Stimulated activated CD8-positive, alpha-beta memory T cell treated with anti-CD3 and anti-CD28 coated beads, Interleukin-2, amount 100 ng/mL, for 1 hour (primary cell): ENCODE results near the gene KCNK15.

Source experiments
- DNase-seq, 2 donors: peaks; one replicate each; pipeline ENCODE4 v3.0.0-alpha.2; 2020; ENCODE audit warnings: low read depth in 2 of 2

Gene KCNK15

DNA sequence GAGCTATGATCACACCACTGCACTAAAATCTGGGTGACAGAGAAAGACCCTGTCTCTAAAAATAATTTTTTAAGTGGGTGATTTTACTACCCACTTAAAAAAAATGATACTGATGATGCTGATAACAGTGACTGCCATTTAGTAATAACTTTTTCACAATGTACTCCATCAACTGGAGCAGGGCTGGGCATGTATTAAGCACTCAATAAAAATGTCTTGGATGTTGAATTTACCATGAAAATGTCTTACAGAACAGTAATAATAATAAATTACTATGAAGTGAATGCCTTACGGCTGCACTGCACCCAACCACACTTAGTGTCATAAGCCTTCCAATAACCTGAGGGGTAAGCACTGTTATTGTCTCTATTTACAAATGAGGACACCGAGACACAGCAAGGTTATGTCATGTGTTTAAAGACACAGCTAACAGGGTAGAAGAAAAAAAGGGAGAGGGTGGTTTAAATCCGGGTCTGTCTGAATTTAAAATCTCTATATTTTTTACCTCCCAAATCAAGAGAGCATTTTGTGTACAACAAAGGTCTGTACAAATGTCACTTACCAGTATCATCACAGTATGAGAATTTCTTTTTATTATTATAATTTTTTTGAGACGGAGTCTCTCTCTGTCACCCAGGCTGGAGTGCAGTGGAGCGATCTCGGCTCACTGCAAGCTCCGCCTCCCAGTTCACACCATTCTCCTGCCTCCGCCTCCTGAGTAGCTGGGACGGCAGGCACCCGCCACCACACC lies 43.2 kb downstream of the KCNK15 start:
- DNase-seq: no peak

DNA sequence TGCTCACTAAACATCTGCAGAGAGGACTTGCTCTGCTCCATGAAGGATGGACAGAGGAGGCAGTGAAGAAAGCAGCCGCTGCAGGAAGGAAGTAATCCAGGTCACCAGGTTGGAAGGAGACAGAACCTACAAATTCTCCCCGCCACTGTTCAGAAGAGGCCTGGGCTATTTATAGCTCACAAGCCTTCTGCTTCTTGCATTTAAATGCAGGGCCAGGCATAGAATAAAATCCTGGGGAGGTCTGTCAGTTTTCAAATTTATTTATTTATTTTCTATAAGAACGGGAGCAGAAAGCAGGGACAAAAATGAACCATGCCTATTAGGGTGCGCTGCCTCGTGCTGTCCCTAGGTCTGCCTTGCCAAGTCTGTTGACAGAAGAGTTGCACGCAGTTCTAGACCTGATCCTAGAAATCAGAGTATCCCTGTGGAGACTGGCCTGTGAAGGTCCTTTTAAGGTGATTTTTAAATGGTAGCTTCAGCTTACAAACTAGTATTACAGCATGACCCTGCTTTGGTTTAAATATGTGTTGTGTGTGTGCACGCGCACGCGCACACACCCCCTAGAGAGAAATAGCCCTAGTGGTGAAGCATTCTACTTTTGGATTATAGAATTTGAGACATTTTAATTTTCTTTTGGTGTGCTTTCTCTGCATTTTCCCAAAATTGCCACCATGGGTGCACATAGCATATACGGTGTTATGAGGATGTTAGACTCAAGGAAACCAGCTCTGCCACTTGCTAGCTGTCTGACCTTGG lies 45.2 kb downstream of the KCNK15 start:
- no peak for DNase-seq

- no peak for DNase-seq
Measured at GRCh38 chr20:44792796-44793195, 47.1 kb downstream of the KCNK15 start.

DNA sequence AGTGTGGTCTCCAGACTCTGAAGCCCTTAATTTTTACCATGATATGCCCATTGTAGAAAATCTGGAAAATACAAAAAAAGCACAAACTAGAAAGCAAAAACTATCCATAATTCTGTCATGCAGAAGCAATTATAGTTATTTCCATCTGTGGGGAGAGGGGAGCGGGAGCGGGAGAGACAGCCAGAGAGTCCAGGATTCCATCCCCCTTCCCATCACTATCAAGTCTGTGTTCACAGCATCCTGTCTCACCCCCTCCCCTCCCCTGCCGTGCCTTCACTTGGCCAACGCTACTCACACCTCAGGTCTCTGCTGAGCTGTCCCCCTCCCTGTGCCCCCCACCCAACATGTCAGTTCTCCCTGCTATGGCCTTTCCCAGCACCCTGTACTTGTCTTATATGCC lies 50.2 kb downstream of the KCNK15 start:
- DNase-seq: no peak

DNA sequence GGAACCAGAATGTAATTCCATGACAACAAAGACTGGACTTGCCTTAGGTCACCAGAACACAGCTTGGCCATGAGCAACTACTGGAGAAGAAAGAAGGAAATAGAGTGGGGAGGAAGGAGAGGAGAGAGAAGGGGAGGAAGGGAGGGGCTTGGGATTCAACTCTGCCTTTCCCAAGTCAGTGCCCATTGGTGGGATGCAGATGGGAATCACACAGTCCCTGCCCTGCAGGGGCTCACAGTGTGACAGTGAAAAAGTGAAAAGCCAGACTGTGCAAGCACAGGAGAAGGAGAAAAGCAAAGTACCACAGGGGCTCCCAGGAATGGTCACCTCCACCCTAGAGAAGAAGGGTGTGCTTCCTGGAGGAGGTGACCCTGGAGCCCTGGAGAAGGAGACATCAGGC lies 50.6 kb downstream of the KCNK15 start:
- DNase-seq: no peak

DNA sequence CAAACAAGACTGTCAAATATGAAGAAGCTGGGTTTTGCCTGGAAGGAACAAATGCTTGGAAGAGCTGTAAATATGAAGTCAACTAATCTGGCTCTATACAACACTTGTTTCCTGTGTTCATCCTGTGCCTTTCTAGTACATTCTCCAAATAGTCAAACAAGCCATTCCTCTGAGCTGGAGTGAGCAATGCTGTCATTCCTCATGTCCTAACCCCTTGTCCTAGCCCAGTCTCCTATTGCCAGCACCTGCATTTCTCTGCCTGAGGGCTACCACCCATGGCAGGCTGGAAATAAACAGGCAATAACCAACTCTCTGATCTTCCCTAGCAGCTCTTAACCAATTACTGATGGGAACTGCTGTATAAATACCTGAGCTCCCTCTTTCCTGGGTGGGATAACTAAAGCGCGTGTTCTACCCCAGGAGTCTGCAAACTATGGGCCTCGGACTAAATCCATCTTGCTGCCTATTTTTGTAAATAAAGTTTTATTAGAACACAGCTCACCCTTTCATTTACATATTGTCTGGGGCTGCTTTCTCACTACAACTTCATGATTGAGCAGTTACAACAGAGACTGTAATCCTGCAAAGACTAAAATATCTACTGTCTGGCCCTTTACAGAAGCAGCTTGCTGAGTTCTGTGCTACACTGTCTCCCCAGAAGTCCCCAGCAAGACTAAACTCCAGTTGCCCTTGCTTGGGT lies 51.2 kb downstream of the KCNK15 start:
- no peak for DNase-seq

- DNase-seq: no peak
Measured at GRCh38 chr20:44799691-44800090, 54.0 kb downstream of the KCNK15 start.

GRCh38 chr20:44800391-44801046 lies 54.9 kb downstream of the KCNK15 start:
- DNase-seq: no peak
